NB4 (cell line): ENCODE measurements around the gene PRKAB2.

Experiments
- MYC ChIP-seq: IDR thresholded peaks from 2 replicates; pipeline ENCODE4 v1.6.1; 2011; ENCODE audit warnings: low read depth, low read length
- POLR2A ChIP-seq: IDR thresholded peaks from 2 replicates; pipeline ENCODE4 v1.6.1; 2011; ENCODE audit warnings: mild to moderate bottlenecking; ENCODE audit not compliant: insufficient read length; ENCODE audit errors: extremely low read depth
- TF ChIP-seq, protein P1 (sequence below): IDR thresholded peaks from 2 replicates; pipeline ENCODE4 v1.6.1; 2011; ENCODE audit warnings: low read depth, low read length
- TF ChIP-seq, protein P2 (sequence below): IDR thresholded peaks from one replicate; pipeline ENCODE4 v1.5.1; 2012; ENCODE audit warnings: low read depth, low read length

DNA sequence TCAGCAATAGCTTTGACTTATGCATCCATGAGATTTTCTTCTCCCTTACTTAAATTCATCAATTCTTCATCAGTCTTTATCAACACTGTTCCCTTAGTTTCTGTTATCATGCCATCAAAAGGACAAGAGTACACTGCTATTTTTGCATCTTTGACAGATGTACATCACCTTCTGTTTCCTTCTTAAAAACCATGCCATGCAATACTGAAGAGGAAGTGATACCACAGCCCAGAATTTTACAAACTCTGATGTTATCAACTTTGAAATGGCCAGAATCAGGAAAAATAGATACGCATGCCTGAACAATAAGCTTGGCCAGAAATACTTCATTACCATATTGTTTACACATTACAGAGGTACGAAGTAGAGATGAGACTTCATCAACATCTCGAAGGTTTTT, 31.8 kb upstream of the PRKAB2 start:
- TF ChIP-seq, protein P1, sequence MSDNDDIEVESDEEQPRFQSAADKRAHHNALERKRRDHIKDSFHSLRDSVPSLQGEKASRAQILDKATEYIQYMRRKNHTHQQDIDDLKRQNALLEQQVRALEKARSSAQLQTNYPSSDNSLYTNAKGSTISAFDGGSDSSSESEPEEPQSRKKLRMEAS, result no peak
- TF ChIP-seq, protein P2, sequence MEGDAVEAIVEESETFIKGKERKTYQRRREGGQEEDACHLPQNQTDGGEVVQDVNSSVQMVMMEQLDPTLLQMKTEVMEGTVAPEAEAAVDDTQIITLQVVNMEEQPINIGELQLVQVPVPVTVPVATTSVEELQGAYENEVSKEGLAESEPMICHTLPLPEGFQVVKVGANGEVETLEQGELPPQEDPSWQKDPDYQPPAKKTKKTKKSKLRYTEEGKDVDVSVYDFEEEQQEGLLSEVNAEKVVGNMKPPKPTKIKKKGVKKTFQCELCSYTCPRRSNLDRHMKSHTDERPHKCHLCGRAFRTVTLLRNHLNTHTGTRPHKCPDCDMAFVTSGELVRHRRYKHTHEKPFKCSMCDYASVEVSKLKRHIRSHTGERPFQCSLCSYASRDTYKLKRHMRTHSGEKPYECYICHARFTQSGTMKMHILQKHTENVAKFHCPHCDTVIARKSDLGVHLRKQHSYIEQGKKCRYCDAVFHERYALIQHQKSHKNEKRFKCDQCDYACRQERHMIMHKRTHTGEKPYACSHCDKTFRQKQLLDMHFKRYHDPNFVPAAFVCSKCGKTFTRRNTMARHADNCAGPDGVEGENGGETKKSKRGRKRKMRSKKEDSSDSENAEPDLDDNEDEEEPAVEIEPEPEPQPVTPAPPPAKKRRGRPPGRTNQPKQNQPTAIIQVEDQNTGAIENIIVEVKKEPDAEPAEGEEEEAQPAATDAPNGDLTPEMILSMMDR, result no peak
- TF ChIP-seq POLR2A (no peak), MYC (no peak)
